HepG2 (cell line): ENCODE results near the gene DHRS4L2. TPM values are rescaled to one million over a fixed set of nuclear protein-coding genes. Genes with fewer than 3 reads are reported as not detected.

Source experiments
- ARID3A ChIP-seq: IDR thresholded peaks from 2 replicates; pipeline ENCODE4 v1.6.1; 2012; ENCODE audit warnings: low read depth, low read length, improper control_type of control experiment
- ARID4A ChIP-seq: sonication (generic); formaldehyde crosslinking; IDR thresholded peaks from 2 replicates; pipeline ENCODE4 v1.5.0; 2020; ENCODE audit warnings: mild to moderate bottlenecking, missing genetic modification reagents, borderline replicate concordance
- ATF7-NPFF ChIP-seq: sonication (generic); formaldehyde crosslinking; IDR thresholded peaks from 2 replicates; pipeline ENCODE4 v1.8.1; 2023; ENCODE audit warnings: mild to moderate bottlenecking, low read depth, missing genetic modification reagents, moderate library complexity
- EED ChIP-seq: sonication (generic); formaldehyde crosslinking; IDR thresholded peaks from 2 replicates; pipeline ENCODE4 v1.5.0; 2020; ENCODE audit warnings: mild to moderate bottlenecking, missing genetic modification reagents
- ELF3 ChIP-seq: IDR thresholded peaks from 2 replicates; pipeline ENCODE4 v1.6.1; 2016; ENCODE audit warnings: missing genetic modification reagents, missing compliant biosample characterization
- MAFK ChIP-seq, 2 experiments: IDR thresholded peaks in 1 of 2; conservative IDR thresholded peaks in 1 of 2; 2 replicates each; pipeline ENCODE4 v1.6.1; 2011; ENCODE audit warnings: improper control_type of control experiment in 2 of 2, low read length in 2 of 2
- MLLT10 ChIP-seq: sonication (generic); formaldehyde crosslinking; IDR thresholded peaks from 2 replicates; pipeline ENCODE4 v1.4.0; 2020; ENCODE audit warnings: missing genetic modification reagents
- NCOR1 ChIP-seq: fragments of 200-600 bp; sonication (generic); IDR thresholded peaks from 2 replicates; pipeline ENCODE4 v1.7.0; 2017; ENCODE audit warnings: antibody characterized with exemption, low read length, borderline replicate concordance
- PBX3 ChIP-seq: sonication (generic); formaldehyde crosslinking; IDR thresholded peaks from 2 replicates; pipeline ENCODE4 v1.8.1; 2023; ENCODE audit warnings: missing genetic modification reagents, inconsistent platforms, borderline replicate concordance
- PHF8 ChIP-seq: sonication (generic); formaldehyde crosslinking; IDR thresholded peaks from 2 replicates; pipeline ENCODE4 v1.5.0; 2020; ENCODE audit warnings: missing genetic modification reagents
- POLR2G ChIP-seq: fragments of 200-400 bp; formaldehyde crosslinking; IDR thresholded peaks from 2 replicates; pipeline ENCODE4 v1.6.1; 2018; ENCODE audit warnings: mild to moderate bottlenecking, low read depth, low read length, moderate library complexity
- SAFB2 ChIP-seq: sonication (generic); formaldehyde crosslinking; IDR thresholded peaks from 2 replicates; pipeline ENCODE4 v1.5.1; 2020; ENCODE audit warnings: missing genetic modification reagents, low read depth, mild to moderate bottlenecking, borderline replicate concordance
- ZNF496 ChIP-seq: sonication (generic); formaldehyde crosslinking; IDR thresholded peaks from 2 replicates; pipeline ENCODE4 v1.8.1; 2023; ENCODE audit warnings: mild to moderate bottlenecking, moderate library complexity, missing genetic modification reagents; ENCODE audit not compliant: insufficient replicate concordance
- ZNF510 ChIP-seq: sonication (generic); formaldehyde crosslinking; IDR thresholded peaks from 2 replicates; pipeline ENCODE4 v1.4.0; 2020; ENCODE audit warnings: low read depth, mild to moderate bottlenecking, missing genetic modification reagents
- ZNF543 ChIP-seq: sonication (generic); formaldehyde crosslinking; IDR thresholded peaks from 2 replicates; pipeline ENCODE4 v1.4.0; 2020; ENCODE audit warnings: mild to moderate bottlenecking, missing genetic modification reagents
- ZNF563 ChIP-seq: sonication (generic); formaldehyde crosslinking; IDR thresholded peaks from 2 replicates; pipeline ENCODE4 v1.8.0; 2022; ENCODE audit warnings: mild to moderate bottlenecking, moderate library complexity, missing genetic modification reagents
- ZNF710 ChIP-seq: sonication (generic); formaldehyde crosslinking; IDR thresholded peaks from 2 replicates; pipeline ENCODE4 v1.5.0; 2020; ENCODE audit warnings: mild to moderate bottlenecking, missing genetic modification reagents, borderline replicate concordance
- ZNF775 ChIP-seq: sonication (generic); formaldehyde crosslinking; IDR thresholded peaks from 2 replicates; pipeline ENCODE4 v1.4.0; 2020; ENCODE audit warnings: missing genetic modification reagents, mild to moderate bottlenecking, moderate library complexity, borderline replicate concordance
- polyA plus RNA-seq, 8 experiments: library from polyadenylated mRNA; depleted of rRNA in 3 of 8; stranded (reverse) in 7 of 8; unstranded in 1 of 8; fragments of >200 nt; fragmentation: Illumina TruSeq in 4 of 8; extraction: Trizol in 4 of 8; gene quantifications; 2 replicates each; pipeline versions ENCODE4 v1.2.1 to v1.2.3, GENCODE V29; 2011 to 2016; ENCODE audit warnings: low read depth in 4 of 8, missing spikeins in 1 of 8, mixed read lengths in 1 of 8; ENCODE audit not compliant: insufficient read depth in 1 of 8
- total RNA-seq, 5 experiments: library from RNA; depleted of rRNA; stranded (reverse); fragments of >200 nt; fragmentation: Illumina TruSeq; extraction: Trizol; gene quantifications; 2 replicates each; pipeline ENCODE4 v1.2.3, GENCODE V29; 2016; ENCODE audit warnings: low read depth in 1 of 5

DHRS4L2 gene
- total and polyA plus RNA-seq, 2 of the 13 experiments (the other 11 are each of a cell fraction or from before 2014, with no cell fraction given): 24.7 to 38.2 TPM

DNA sequence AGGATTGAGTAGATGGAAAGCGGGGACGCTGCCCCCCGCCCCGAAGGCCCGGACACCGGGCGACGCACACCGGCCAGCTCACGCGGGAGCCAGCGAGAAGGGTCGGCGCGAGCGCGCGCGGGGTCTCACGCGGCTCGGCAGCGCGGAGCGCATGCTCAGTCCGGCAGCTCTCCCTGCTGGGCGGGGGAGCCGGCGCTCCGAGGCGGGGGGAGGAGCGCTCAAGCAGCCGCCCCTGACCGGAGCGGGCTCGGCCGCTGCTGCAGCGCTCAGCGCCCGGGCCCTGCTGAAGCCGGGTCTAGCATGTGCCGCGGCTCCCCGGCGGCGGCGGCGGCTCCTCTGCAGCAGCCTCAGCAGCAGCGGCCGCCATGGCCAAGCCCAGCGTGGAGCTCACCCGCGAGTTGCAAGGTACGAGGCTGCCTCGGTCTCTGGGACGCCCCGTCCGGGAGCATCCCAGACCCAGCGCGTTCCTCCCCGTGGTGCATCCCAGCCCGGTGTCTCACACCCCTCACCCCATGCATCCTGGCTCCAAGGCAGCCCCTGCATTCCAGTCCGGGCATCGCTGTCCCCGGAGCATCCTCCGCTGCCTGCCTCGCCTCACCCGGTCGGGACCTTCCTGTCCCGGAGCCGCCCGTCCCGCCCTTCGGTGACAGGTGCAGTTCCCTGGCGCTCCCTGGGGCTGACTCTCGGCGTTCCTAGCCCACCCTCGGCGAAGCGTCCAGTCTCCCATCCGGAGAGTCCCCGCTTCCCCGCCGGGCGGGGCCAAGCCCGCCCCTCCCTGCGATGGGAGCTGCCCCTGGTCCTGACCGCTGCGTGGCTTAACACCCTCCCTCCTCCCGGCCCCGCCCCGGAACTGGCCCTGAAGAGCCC, 63.3 kb downstream of the DHRS4L2 start, which contains the start of gene CARMIL3 (continued):
- TF ChIP-seq ZNF710 (CRISPR knock-in tag): no peak
- TF ChIP-seq NCOR1: no peak
- peak; percentile 57; the same call in 1 of the 2 replicates for TF ChIP-seq EED (CRISPR knock-in tag)
- peak; percentile 80; the same call in 1 of the 2 replicates for TF ChIP-seq SAFB2 (CRISPR knock-in tag)
- TF ChIP-seq ZNF543 (CRISPR knock-in tag): peak; percentile 72
- TF ChIP-seq ARID4A (CRISPR knock-in tag): peak; percentile 74
- TF ChIP-seq POLR2G: peak; percentile 77
- no peak for TF ChIP-seq ZNF496 (CRISPR knock-in tag)
- peak; percentile 89 for TF ChIP-seq ATF7-NPFF (CRISPR knock-in tag)
- no peak for TF ChIP-seq MLLT10 (CRISPR knock-in tag)
- no peak for TF ChIP-seq ARID3A
- no peak for TF ChIP-seq MAFK (conservative IDR thresholded peaks at IDR 0.05 in 1 of 2, IDR thresholded peaks at IDR 0.05 in 1 of 2; ENCODE audit: low read length in 2 of 2)
- TF ChIP-seq ZNF563 (CRISPR knock-in tag): peak; percentile 66
- no peak; the same call in 1 of the 2 replicates for TF ChIP-seq ZNF510
- no peak for TF ChIP-seq ZNF775 (CRISPR knock-in tag)
- TF ChIP-seq PBX3 (CRISPR knock-in tag): no peak
- peak; percentile 54; the same call in 1 of the 2 replicates for TF ChIP-seq ELF3 (CRISPR knock-in tag)
- TF ChIP-seq PHF8 (CRISPR knock-in tag): peak; percentile 75
